Measurements from ENCODE around the gene ZMAT5.

The ZMAT5 gene

GRCh38 chr22:29769723-29770321 lies 3.0 kb upstream of the ZMAT5 start:
- Histone ChIP-seq H3K27me3 (replicated peaks; ENCODE audit: insufficient read depth, low read length) (no peaks in the 10 kb centered on the region), H3K79me2 (ENCODE audit: low read length) (peaks cover 38% of the 10 kb centered on the region), H3K9me3 (replicated peaks; ENCODE audit: insufficient read depth, low read length) (no peaks in the 10 kb centered on the region), H3K4me3 (ENCODE audit: low read length) (no peak overlapping the region), H3K9ac (ENCODE audit: low read length) (no peak overlapping the region), H3K4me1 (ENCODE audit: low read length) (no peaks in the 10 kb centered on the region), H3K4me2 (ENCODE audit: low read depth, low read length) (no peak overlapping the region), H3K9me2 (replicated peaks; ENCODE audit: insufficient read depth, low read length) (no peaks in the 10 kb centered on the region), H3F3A (ENCODE audit: insufficient read depth, low read length) (no peaks in the 10 kb centered on the region), H3K36me3 (replicated peaks; ENCODE audit: insufficient read depth, low read length) (0 out of 2 replicates have a peak, but pooled peaks cover 5% of the 10 kb centered on the region), H3K27ac (ENCODE audit: low read length) (no peak overlapping the region), H4K20me1 (ENCODE audit: insufficient read depth, low read length) (no peaks in the 10 kb centered on the region), H2AFZ (ENCODE audit: low read length) (no peak overlapping the region)
- TF ChIP-seq CTCF (IDR thresholded peaks at IDR 0.05; ENCODE audit: low read length) (no peak), EZH2 (optimal IDR thresholded peaks at IDR 0.05; ENCODE audit: low read depth, low read length) (no peak), EZH2phosphoT487 (IDR thresholded peaks at IDR 0.05; ENCODE audit: low read length) (no peak)
- DNase-seq, result no peak

GRCh38 chr22:29768052-29768693 lies 1.4 kb upstream of the ZMAT5 start:
- TF ChIP-seq CTCF (IDR thresholded peaks at IDR 0.05; ENCODE audit: low read length), result no peak
- TF ChIP-seq EZH2phosphoT487 (IDR thresholded peaks at IDR 0.05; ENCODE audit: low read length), result no peak
- TF ChIP-seq EZH2 (optimal IDR thresholded peaks at IDR 0.05; ENCODE audit: low read depth, low read length), result no peak
- Histone ChIP-seq H3K79me2 (ENCODE audit: low read length) (peaks cover 38% of the 10 kb centered on the region), H3K4me1 (ENCODE audit: low read length) (no peaks in the 10 kb centered on the region), H3K27ac (ENCODE audit: low read length) (no peak overlapping the region), H3K36me3 (replicated peaks; ENCODE audit: insufficient read depth, low read length) (0 out of 2 replicates have a peak, but pooled peaks cover 5% of the 10 kb centered on the region), H3K9me3 (replicated peaks; ENCODE audit: insufficient read depth, low read length) (no peaks in the 10 kb centered on the region), H3K27me3 (replicated peaks; ENCODE audit: insufficient read depth, low read length) (no peaks in the 10 kb centered on the region), H3K9ac (ENCODE audit: low read length) (peak overlapping the region; percentile 92; the same call in 1 of the 2 replicates), H2AFZ (ENCODE audit: low read length) (peak overlapping the region; percentile 100; the same call in 1 of the 2 replicates), H4K20me1 (ENCODE audit: insufficient read depth, low read length) (no peaks in the 10 kb centered on the region), H3F3A (ENCODE audit: insufficient read depth, low read length) (no peaks in the 10 kb centered on the region), H3K4me2 (ENCODE audit: low read depth, low read length) (peak overlapping the region; percentile 81), H3K4me3 (ENCODE audit: low read length) (peak overlapping the region; percentile 100), H3K9me2 (replicated peaks; ENCODE audit: insufficient read depth, low read length) (no peaks in the 10 kb centered on the region)
- DNase-seq, result no peak

- Histone ChIP-seq H3K27ac (ENCODE audit: low read length) (peak within 1 kb of the TSS; percentile 37; the same call in 1 of the 2 replicates), H3K4me2 (ENCODE audit: low read depth, low read length) (peak within 1 kb of the TSS; percentile 81), H3F3A (ENCODE audit: insufficient read depth, low read length) (no peaks in the 10 kb centered on the region), H3K36me3 (replicated peaks; ENCODE audit: insufficient read depth, low read length) (0 out of 2 replicates have a peak, but pooled peaks cover 5% of the 10 kb centered on the region), H3K4me3 (ENCODE audit: low read length) (peak within 1 kb of the TSS; percentile 100), H3K79me2 (ENCODE audit: low read length) (peaks cover 38% of the 10 kb centered on the region), H3K9me3 (replicated peaks; ENCODE audit: insufficient read depth, low read length) (no peaks in the 10 kb centered on the region), H3K4me1 (ENCODE audit: low read length) (no peaks in the 10 kb centered on the region), H3K27me3 (replicated peaks; ENCODE audit: insufficient read depth, low read length) (no peaks in the 10 kb centered on the region), H2AFZ (ENCODE audit: low read length) (peak within 1 kb of the TSS; percentile 100), H3K9me2 (replicated peaks; ENCODE audit: insufficient read depth, low read length) (no peaks in the 10 kb centered on the region), H3K9ac (ENCODE audit: low read length) (peak within 1 kb of the TSS; percentile 92), H4K20me1 (ENCODE audit: insufficient read depth, low read length) (no peaks in the 10 kb centered on the region)
- DNase-seq, result peak; percentile 95
- no peak for TF ChIP-seq CTCF (IDR thresholded peaks at IDR 0.05; ENCODE audit: low read length)
- TF ChIP-seq EZH2 (optimal IDR thresholded peaks at IDR 0.05; ENCODE audit: low read depth, low read length), result no peak
- no peak for TF ChIP-seq EZH2phosphoT487 (IDR thresholded peaks at IDR 0.05; ENCODE audit: low read length)
These were observed 604 bp upstream of the ZMAT5 start, which contains the start of gene UQCR10 for GRCh38 chr22:29767171-29768051. UQCR10 (plus strand) TSS chr22:29767369; CDS start chr22:29767399, 30 bp downstream.

Measured in MM.1S (cell line).